ENCODE measurements around the gene NIPSNAP3A. TPM values are rescaled to one million over a fixed set of nuclear protein-coding genes. Genes with fewer than 3 reads are reported as not detected.

NIPSNAP3A gene
- total and polyA plus RNA-seq, 2 donors (not counting 3 experiments of a cell fraction or from before 2014, with no cell fraction given), result 27.2 TPM

GRCh38 chr9:104787306-104788015 is 40.0 kb downstream of the NIPSNAP3A start:
- Histone ChIP-seq H3K4me2 (ENCODE audit: insufficient read depth, low read length) (no peak overlapping the region), H3K9me3 (replicated peaks; ENCODE audit: control insufficient read depth, insufficient read depth, low read length) (no peaks in the 10 kb centered on the region), H3K4me3 (replicated peaks in 1 of 3; ENCODE audit: insufficient read depth in 1 of 3, low read depth in 1 of 3, low read length in 3 of 3) (no peak overlapping the region), H3K36me3 (ENCODE audit: control insufficient read depth in 2 of 2, extremely low read depth in 1 of 2, insufficient read depth in 2 of 2, low read length in 2 of 2) (no peaks in the 10 kb centered on the region), H3K9ac (replicated peaks; ENCODE audit: extremely low read depth, insufficient read depth, low read length) (no peak overlapping the region), H3K9me1 (replicated peaks; ENCODE audit: control insufficient read depth, extremely low read depth, insufficient read depth, low read length) (no peaks in the 10 kb centered on the region), H3K27me3 (ENCODE audit: control insufficient read depth in 2 of 2, insufficient read depth in 2 of 2, low read length in 2 of 2) (no peaks in the 10 kb centered on the region), H2AFZ (ENCODE audit: low read depth, low read length) (no peak overlapping the region), H3K27ac (ENCODE audit: insufficient read depth, low read depth, low read length) (no peak overlapping the region), H3K79me2 (ENCODE audit: control insufficient read depth, insufficient read depth, low read length) (no peaks in the 10 kb centered on the region), H4K20me1 (replicated peaks; ENCODE audit: control insufficient read depth, extremely low read depth, insufficient read depth, low read length) (no peaks in the 10 kb centered on the region), H3K4me1 (ENCODE audit: control insufficient read depth, extremely low read depth, insufficient read depth, low read length) (no peaks in the 10 kb centered on the region)
- no peak for DNase-seq (ENCODE audit: low read depth, low spot score)
- FAIRE-seq, result no peak
- ChIA-PET POLR2A (no interaction called here), CTCF (no interaction called here)
- intact Hi-C loops (cut with micrococcal nuclease) (no loop called here), dilution Hi-C loops (cut with MboI; ENCODE audit: extremely low pct_ligation_motif_present, low sequenced_read_pairs) (no loop called here)
- BruUV-seq (replicated peaks), result no TSS peak
- TF ChIP-seq EZH2 (IDR thresholded peaks at IDR 0.05; ENCODE audit: borderline replicate concordance, low read depth, low read length, severe bottlenecking) (no peak), GATA2 (IDR thresholded peaks at IDR 0.05; ENCODE audit: insufficient read depth, insufficient read length, low read depth, low read length) (no peak), MYC (IDR thresholded peaks at IDR 0.05; ENCODE audit: low read depth, low read length) (no peak), POLR2A (IDR thresholded peaks at IDR 0.05; ENCODE audit: low read depth, low read length) (no peak), POLR2AphosphoS5 (IDR thresholded peaks at IDR 0.05; ENCODE audit: insufficient read depth, low read depth, low read length) (no peak), JUN (IDR thresholded peaks at IDR 0.05; ENCODE audit: borderline replicate concordance, insufficient read depth, insufficient read length, low read depth) (no peak), MAX (IDR thresholded peaks at IDR 0.05; ENCODE audit: insufficient read depth, insufficient read length) (no peak), FOS (IDR thresholded peaks at IDR 0.05; ENCODE audit: borderline replicate concordance, insufficient read depth, low read length) (no peak)
- TF ChIP-seq, protein P1, sequence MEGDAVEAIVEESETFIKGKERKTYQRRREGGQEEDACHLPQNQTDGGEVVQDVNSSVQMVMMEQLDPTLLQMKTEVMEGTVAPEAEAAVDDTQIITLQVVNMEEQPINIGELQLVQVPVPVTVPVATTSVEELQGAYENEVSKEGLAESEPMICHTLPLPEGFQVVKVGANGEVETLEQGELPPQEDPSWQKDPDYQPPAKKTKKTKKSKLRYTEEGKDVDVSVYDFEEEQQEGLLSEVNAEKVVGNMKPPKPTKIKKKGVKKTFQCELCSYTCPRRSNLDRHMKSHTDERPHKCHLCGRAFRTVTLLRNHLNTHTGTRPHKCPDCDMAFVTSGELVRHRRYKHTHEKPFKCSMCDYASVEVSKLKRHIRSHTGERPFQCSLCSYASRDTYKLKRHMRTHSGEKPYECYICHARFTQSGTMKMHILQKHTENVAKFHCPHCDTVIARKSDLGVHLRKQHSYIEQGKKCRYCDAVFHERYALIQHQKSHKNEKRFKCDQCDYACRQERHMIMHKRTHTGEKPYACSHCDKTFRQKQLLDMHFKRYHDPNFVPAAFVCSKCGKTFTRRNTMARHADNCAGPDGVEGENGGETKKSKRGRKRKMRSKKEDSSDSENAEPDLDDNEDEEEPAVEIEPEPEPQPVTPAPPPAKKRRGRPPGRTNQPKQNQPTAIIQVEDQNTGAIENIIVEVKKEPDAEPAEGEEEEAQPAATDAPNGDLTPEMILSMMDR (IDR thresholded peaks at IDR 0.05; ENCODE audit: extremely low read depth in 1 of 2, insufficient read depth in 1 of 2, low read depth in 1 of 2, low read length in 2 of 2), result no peak
